ENCODE results near the gene MACROD1.

The MACROD1 gene

GRCh38 chr11:64008914-64009633 lies 156.8 kb downstream of the MACROD1 start:
- no peak for DNase-seq

DNA sequence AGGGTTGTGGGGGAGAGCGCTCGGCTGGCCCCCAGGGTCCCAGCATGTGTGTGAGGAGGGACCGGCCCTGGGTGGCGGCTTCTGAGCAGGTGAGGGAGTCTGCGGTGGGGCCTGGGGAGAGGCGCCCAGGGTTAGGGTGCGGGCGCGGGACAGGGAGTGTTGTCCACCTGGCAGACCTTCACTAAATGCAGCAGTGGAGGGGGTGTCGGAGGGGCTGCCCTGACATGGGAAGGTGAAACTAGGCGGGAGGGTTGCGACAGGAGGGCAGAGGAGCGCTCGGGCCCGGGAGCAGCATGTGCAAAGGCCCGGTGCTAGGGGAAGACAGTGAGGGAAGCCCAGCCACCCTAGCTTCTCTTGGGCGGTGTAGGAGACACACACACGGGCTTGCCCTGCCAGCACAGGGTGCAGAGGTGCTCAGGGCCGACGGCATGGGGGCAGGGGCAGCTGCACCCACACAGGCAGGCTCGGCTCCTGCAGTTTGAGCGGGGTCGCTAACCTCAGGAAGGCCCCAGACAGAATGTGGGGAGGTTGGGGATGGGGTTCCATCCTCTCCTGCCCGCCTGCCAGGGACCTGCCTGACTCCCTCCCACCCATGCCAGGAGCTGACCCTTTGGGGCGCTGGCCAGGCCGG lies 157.5 kb downstream of the MACROD1 start:
- no peak for DNase-seq

DNA sequence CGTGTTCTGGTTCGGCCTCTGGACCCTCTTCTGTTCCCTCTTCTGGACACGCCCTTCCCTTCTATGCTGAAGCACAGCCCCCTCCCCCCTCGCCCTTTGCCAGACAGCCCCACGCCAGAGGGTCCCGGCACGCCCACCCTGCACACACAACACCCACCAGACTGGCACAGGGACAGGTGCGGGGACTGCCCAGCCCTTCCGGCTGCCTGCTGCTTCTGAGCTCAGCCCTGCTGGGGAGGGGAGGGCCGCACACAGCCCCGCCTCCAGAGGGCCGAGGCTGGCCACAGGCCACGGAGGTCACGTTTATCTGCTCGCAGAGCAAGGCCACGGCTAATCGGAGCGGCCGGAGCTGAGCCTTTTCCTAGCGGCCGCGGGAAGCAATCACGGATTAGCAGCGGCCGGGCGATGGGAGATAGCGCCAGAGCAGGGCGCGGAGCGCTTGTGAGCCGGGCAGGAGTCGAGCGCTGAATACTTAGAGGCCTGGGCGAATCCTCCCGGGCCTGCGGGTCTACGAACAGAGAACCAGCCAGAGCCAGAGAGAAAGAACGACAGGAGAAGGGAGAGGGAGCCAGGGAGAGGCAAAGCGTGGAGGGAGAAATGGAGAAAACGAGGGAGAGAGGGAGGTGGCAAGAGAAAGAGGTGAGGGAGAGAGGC lies 158.2 kb downstream of the MACROD1 start:
- DNase-seq, result no peak

DNA sequence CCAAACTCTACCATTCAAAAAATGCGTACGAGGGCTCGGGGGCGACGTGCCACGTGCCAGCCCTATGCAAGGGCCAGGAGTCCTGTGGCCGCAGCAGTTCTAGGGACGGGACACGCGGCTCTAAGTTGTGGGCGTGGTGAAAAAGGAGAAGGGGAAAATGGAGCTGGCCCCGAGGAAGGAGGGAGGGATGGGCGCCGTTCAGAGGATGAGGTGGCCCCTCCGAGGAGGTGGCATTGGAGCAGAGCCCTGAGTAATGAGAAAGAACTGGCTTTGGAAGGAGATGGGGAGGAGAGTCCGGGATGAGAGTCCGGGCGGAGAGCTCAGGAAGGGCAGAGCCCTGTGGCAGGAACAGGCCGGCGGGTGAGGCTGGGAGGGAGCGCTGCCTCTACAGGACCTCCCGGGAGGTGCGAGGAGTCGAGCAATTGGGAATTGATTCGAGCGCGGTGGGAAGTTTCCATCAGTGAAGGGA lies 158.7 kb downstream of the MACROD1 start:
- no peak for DNase-seq

GRCh38 chr11:64006398-64006797 lies 159.5 kb downstream of the MACROD1 start:
- DNase-seq, result no peak

GRCh38 chr11:64005691-64006090 lies 160.2 kb downstream of the MACROD1 start:
- DNase-seq, result no peak

GRCh38 chr11:64004590-64004984 lies 161.3 kb downstream of the MACROD1 start:
- DNase-seq, result no peak

DNA sequence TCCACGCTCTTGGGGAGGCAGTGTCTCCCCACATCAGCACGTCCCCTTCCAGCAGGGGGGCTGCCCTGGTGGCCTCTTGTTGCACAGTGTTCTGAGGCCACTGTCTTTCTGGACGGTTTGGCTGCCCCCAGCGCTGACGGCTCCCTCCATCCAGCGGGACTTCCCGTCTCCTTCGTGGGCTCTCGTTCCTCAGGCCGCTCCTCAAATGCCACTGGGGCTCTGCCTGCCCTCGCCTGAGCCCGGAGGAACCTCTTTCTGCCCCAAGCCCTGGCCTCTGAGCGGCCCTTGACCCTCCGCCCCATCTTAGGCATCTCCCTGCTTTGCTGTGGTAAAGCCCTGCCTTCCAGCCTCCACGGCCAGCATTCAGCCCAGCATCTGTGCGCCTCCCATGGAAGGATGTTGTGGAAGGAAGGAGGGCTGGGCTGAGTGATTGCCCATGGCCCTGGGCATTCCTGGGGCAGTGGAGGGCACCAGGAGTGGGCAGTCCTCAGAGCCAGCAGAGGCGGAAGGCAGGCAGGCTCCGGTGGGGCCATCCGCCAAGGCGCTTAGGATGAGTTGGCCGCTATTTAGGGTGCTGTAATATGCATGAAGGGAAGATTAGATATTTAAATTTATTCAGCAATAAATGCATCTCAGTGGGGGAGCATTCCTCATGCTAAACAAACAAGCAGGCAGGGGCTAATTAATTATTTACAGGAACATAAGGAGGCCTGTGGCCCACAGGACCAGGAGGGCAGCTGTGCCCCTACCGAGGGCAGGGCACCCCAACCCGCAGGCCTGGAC lies 161.9 kb downstream of the MACROD1 start:
- DNase-seq, result no peak

GRCh38 chr11:64001484-64002420 lies 164.2 kb downstream of the MACROD1 start:
- DNase-seq, result no peak

DNA sequence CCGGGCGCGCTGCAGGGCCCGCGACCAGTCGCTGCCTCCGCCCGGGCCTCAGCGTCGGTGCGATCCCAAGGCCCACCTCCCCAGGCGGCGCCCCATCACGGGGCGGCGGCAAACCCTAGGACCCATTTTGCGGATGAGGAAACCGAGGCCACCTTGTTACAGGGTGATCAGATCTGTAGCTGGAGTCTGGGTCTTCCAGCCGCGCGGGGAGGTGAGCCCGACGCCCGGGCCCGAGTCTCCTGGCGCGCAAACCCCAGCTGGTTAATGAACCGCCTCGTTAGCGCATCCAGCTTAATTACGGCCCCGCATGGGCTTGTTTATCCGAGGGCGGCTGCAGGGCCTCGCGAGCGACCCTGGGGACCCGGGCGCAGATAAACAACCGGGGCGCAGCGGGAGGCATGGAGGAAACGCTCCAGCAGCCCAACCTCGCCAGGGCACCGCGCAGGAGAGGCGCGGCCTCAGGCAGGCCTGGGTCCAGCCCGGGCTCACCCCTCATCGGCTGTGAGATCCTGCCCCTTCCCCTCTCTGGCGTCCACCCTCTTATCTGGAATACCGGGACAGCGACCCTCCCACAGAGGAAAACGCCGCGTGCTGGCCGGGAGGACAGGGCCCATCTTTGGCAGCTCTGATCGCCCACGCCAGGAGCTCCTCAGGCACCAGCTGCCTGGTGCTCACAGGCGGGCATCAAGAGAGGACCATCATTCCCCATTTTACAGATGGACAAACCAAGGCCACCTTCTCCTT lies 165.0 kb downstream of the MACROD1 start:
- no peak for DNase-seq

DNA sequence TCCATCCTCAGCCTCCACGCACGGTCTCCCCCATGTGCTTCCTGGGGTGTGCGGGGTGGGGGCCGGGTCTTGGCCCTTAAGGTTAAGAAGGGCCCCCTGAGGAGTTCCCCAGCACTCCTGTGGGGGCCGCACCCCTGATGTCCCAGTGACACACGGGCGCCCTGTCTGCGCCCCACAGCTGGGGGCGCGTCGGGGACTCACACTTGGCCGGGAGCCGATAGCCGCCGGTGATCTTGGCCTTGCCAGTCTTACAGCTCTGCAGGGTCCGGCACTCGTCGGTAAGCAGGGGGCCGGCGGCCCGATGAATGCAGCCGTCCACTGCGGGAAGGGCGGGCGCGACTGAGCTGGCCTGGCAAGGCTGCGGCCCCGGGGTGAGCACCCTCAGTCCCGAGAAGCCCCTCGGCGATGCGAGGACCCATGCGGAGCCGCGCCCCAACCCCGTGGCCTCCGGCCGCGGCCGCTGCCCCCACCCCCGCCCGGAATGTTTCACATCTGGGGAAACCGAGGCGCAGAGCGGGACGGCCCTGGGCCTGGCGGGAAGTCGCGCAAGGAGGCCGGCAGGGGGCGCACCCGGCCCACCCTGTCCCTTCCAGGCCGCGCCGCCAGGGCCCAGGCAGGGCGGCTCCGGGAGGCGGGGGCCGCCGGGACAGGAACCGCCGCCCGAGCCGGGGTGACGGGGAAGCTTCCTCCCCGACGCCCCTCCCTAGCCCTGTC lies 165.7 kb downstream of the MACROD1 start:
- peak; percentile 76 for DNase-seq

DNA sequence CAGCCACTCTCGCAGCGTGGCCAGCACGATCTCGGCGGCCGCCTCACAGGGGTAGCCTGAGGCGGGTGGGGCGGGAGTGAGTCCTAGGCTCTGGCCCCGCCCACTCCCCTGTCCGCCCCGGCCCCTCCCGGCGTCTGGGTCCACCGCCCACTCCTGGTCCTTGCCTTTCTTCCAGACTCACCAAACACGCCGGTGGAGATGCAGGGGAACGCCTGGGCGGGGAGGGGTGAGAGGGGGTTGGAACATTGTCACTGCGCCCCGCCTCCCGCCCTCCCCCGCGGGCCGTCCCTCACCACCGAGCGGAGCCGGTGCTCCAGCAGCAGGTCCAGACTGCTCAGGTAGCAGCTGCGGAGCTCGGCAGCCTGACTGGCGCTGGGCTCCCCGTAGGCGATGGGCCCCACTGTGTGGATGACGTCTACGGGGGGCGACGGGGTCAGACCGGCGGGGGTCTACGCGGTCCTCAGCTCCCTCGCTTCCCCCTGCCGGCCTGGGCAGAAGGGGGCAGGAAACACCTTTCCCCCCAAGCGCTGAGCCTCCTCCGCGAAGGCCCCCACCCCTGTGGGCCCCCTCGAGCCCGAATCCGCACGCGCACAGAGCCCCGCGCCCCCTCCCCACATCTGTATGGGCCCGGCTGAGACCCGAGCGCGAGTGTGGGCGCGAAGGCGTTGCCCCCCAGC lies 166.4 kb downstream of the MACROD1 start:
- peak; percentile 74 for DNase-seq

DNA sequence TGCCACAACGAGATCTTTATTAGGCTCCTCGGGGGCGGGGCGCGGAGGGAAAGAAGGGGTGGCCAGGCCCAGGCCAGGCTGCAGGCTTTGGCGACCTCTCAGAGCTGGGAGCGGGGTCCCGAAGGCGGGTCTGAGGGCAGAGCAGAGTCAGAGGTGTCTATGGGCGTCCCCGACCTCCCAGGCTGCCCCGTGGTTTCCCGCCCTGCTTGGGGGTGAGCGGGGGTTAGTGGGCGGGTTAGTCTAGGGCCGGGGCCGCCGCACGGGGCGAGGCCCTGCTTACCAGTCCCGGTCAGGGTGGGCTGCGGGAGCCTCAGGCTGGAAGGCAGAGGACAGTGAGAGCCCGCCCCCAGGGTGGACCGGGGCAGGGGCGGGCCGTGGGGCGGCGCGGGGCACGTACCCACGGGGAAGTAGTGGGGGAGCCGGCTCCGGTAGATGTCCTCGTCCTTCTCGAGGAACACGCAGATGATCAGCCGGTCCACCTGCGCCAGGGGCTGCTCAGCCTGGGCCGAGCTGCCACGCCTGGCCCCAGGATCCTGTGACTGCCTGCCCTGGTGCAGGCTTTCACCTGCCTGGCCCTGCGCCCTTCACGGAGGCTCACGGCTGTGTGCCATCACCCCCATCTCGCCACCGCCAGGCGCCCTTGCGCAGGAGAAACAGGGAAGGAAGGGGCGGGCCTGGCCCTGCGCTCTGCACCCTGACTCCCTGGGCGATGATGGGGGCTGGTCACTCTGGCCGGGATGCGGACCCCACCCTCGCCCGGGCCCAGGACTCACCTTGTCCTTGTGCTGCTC lies 167.2 kb downstream of the MACROD1 start:
- peak; percentile 35 for DNase-seq

GRCh38 chr11:63997801-63998337 lies 168.0 kb downstream of the MACROD1 start:
- DNase-seq, result no peak

DNA sequence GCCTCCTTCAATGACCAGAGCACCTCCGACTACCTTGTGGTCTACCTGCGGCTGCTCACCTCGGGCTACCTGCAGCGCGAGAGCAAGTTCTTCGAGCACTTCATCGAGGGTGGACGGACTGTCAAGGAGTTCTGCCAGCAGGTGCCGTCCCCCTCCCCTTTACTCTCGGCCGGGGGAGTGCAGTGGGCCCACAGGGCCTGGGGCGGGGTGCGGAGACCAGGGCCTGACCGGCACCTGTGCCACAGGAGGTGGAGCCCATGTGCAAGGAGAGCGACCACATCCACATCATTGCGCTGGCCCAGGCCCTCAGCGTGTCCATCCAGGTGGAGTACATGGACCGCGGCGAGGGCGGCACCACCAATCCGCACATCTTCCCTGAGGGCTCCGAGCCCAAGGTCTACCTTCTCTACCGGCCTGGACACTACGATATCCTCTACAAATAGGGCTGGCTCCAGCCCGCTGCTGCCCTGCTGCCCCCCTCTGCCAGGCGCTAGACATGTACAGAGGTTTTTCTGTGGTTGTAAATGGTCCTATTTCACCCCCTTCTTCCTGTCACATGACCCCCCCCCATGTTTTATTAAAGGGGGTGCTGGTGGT lies 168.7 kb downstream of the MACROD1 start:
- no peak for DNase-seq

- DNase-seq, result no peak
These were observed 169.4 kb downstream of the MACROD1 start for GRCh38 chr11:63996512-63996911.

- no peak for DNase-seq
These were observed 171.9 kb downstream of the MACROD1 start for GRCh38 chr11:63993993-63994392.

- DNase-seq, result no peak
These were observed 172.8 kb downstream of the MACROD1 start for GRCh38 chr11:63993100-63993499.
